ENCODE measurements around the gene SLC25A25. TPM values are rescaled to one million over a fixed set of nuclear protein-coding genes. Genes with fewer than 3 reads are reported as not detected.
"Not testable (repeated sequence)": the region's sequence is repeated elsewhere in the genome, so short reads cannot be mapped to it uniquely, and the experiment has no call there.

The SLC25A25 gene
- total RNA-seq, 1 experiment from 2014 or later = 10.7 TPM

- Histone ChIP-seq H3K27ac (ENCODE audit: low read length) (no peak overlapping the region), H3K9me3 (ENCODE audit: control insufficient read depth, insufficient read depth, low read depth, low read length) (no peaks in the 10 kb centered on the region), H3K4me3 (ENCODE audit: low read depth in 2 of 2, low read length in 2 of 2) (no peak overlapping the region), H3K36me3 (ENCODE audit: control insufficient read depth, insufficient read depth, low read length) (no peaks in the 10 kb centered on the region), H3K4me1 (ENCODE audit: control insufficient read depth, insufficient read depth, low read length) (no peaks in the 10 kb centered on the region), H3K27me3 (ENCODE audit: control insufficient read depth, insufficient read depth, low read length) (no peaks in the 10 kb centered on the region)
- ATAC-seq (peak; percentile 80), DNase-seq (ENCODE audit: low read depth, low spot score) (no peak)
- ChIA-PET CTCF (no interaction called here), POLR2A (no interaction called here)
- in situ Hi-C loops (cut with HindIII; ENCODE audit: low pct_unique_long_range_greater_than_20kb, low sequenced_read_pairs) = no loop called here
- BruUV-seq (replicated peaks) = no TSS peak
- intact Hi-C loops (cut with micrococcal nuclease; ENCODE audit: unreplicated experiment) = no loop called here
- TF ChIP-seq SIN3A (IDR thresholded peaks at IDR 0.05; ENCODE audit: borderline replicate concordance, insufficient read depth, low read depth, low read length) (no peak), POLR2AphosphoS5 (IDR thresholded peaks at IDR 0.05; ENCODE audit: low read depth, low read length) (no peak), REST (IDR thresholded peaks at IDR 0.05; ENCODE audit: insufficient read depth in 1 of 2, low read depth in 2 of 2, low read length in 1 of 2) (no peak), TCF7L2 (IDR thresholded peaks at IDR 0.05; ENCODE audit: low read depth, low read length) (no peak), CTCF (IDR thresholded peaks at IDR 0.05) (no peak)
These were observed 24.6 kb upstream of the SLC25A25 start for GRCh38 chr9:128043467-128043868.

- CTCF ChIA-PET = not testable (repeated sequence)
- POLR2A ChIA-PET = interaction anchor here (0.7 kb wide), 1 partner anchor 63 kb away, joined by 6 read pairs; no protein-coding TSS in a partner anchor
These were observed 22.6 kb upstream of the SLC25A25 start for GRCh38 chr9:128045409-128045808.

GRCh38 chr9:128045831-128046230 is 22.2 kb upstream of the SLC25A25 start:
- no peak for ATAC-seq
- ChIA-PET POLR2A (interaction anchor here (0.7 kb wide), 1 partner anchor 64 kb away, joined by 6 read pairs; no protein-coding TSS in a partner anchor), CTCF (no interaction called here)
- Histone ChIP-seq H3K27me3 (ENCODE audit: control insufficient read depth, insufficient read depth, low read length) (no peaks in the 10 kb centered on the region), H3K4me3 (ENCODE audit: low read depth in 2 of 2, low read length in 2 of 2) (no peak overlapping the region), H3K36me3 (ENCODE audit: control insufficient read depth, insufficient read depth, low read length) (no peaks in the 10 kb centered on the region), H3K9me3 (ENCODE audit: control insufficient read depth, insufficient read depth, low read depth, low read length) (no peaks in the 10 kb centered on the region), H3K27ac (ENCODE audit: low read length) (no peak overlapping the region), H3K4me1 (ENCODE audit: control insufficient read depth, insufficient read depth, low read length) (no peaks in the 10 kb centered on the region)
- no peak for TF ChIP-seq TCF7L2 (IDR thresholded peaks at IDR 0.05; ENCODE audit: low read depth, low read length)
- TF ChIP-seq REST (IDR thresholded peaks at IDR 0.05; ENCODE audit: insufficient read depth in 1 of 2, low read depth in 2 of 2, low read length in 1 of 2) = no peak
- TF ChIP-seq CTCF (IDR thresholded peaks at IDR 0.05) = no peak
- TF ChIP-seq POLR2AphosphoS5 (IDR thresholded peaks at IDR 0.05; ENCODE audit: low read depth, low read length) = no peak
- TF ChIP-seq SIN3A (IDR thresholded peaks at IDR 0.05; ENCODE audit: borderline replicate concordance, insufficient read depth, low read depth, low read length) = no peak
- no TSS peak for BruUV-seq (replicated peaks)
- no peak for DNase-seq (ENCODE audit: low read depth, low spot score)
- intact Hi-C loops (cut with micrococcal nuclease; ENCODE audit: unreplicated experiment) (no loop called here), in situ Hi-C loops (cut with HindIII; ENCODE audit: low pct_unique_long_range_greater_than_20kb, low sequenced_read_pairs) (no loop called here)

More at GRCh38 chr9:128045409-128045808, 22.6 kb upstream of the SLC25A25 start:
- H3K9me3 ChIP-seq (ENCODE audit: control insufficient read depth, insufficient read depth, low read depth, low read length); BruUV-seq (replicated peaks); H3K4me1 ChIP-seq (ENCODE audit: control insufficient read depth, insufficient read depth, low read length); in situ Hi-C loops (cut with HindIII; ENCODE audit: low pct_unique_long_range_greater_than_20kb, low sequenced_read_pairs); intact Hi-C loops (cut with micrococcal nuclease; ENCODE audit: unreplicated experiment); H3K4me3 ChIP-seq (ENCODE audit: low read depth in 2 of 2, low read length in 2 of 2); H3K27me3 ChIP-seq (ENCODE audit: control insufficient read depth, insufficient read depth, low read length); H3K36me3 ChIP-seq (ENCODE audit: control insufficient read depth, insufficient read depth, low read length); H3K27ac ChIP-seq (ENCODE audit: low read length); DNase-seq (ENCODE audit: low read depth, low spot score); ATAC-seq: not testable (repeated sequence)
